CD4-positive, alpha-beta memory T cell (primary cell): ENCODE results near the gene KRT16. TPM values are rescaled to one million over a fixed set of nuclear protein-coding genes. Genes with fewer than 3 reads are reported as not detected.

Experiments used
- CTCF ChIA-PET: fragments of 350-600 bp; sonication (Branson Sonifier 250); formaldehyde crosslinking; loops from one replicate; lab custom pipeline; 2021; ENCODE audit warnings: inconsistent platforms; ENCODE audit not compliant: partially characterized antibody; lab: Charles Lee
- POLR2A ChIA-PET: fragments of 350-600 bp; sonication (Branson Sonifier 250); formaldehyde crosslinking; loops from one replicate; lab custom pipeline; 2021; ENCODE audit not compliant: partially characterized antibody; lab: Charles Lee
- DNase-seq, 5 donors: peaks; one replicate each; pipeline versions ENCODE4 v3.0.0 to v3.0.0-alpha.2; 2020 to 2022; ENCODE audit warnings: mixed read lengths in 1 of 5
- H3K27ac ChIP-seq: one replicate; pipeline ENCODE4 v1.7.0; 2013; ENCODE audit warnings: low read depth, low read length
- H3K27me3 ChIP-seq: 2 replicates; pipeline ENCODE4 v1.7.0; 2013; ENCODE audit warnings: mild to moderate bottlenecking, low read length, moderate library complexity; ENCODE audit not compliant: insufficient read depth
- H3K36me3 ChIP-seq: 2 replicates; pipeline ENCODE4 v1.7.0; 2013; ENCODE audit warnings: mild to moderate bottlenecking, low read length, moderate library complexity; ENCODE audit not compliant: insufficient read depth
- H3K4me1 ChIP-seq: 2 replicates; pipeline ENCODE4 v1.7.0; 2013; ENCODE audit warnings: mild to moderate bottlenecking, low read length, moderate library complexity; ENCODE audit not compliant: insufficient read depth
- H3K4me3 ChIP-seq, 2 donors: one replicate each; pipeline ENCODE4 v1.7.0; 2013; ENCODE audit warnings: low read length in 2 of 2, mild to moderate bottlenecking in 1 of 2
- H3K9me3 ChIP-seq, 2 donors: one replicate each; pipeline ENCODE4 v1.7.0; 2013; ENCODE audit warnings: low read length in 2 of 2, control low read depth in 1 of 2; ENCODE audit not compliant: control insufficient read depth in 1 of 2
- H3K27ac Mint-ChIP-seq, 7 donors: one replicate each; pipeline ENCODE4 v1.8.0; 2020 to 2021; ENCODE audit warnings: mixed read lengths in 7 of 7, mild to moderate bottlenecking in 6 of 7, inconsistent platforms in 3 of 7, moderate library complexity in 3 of 7
- H3K27me3 Mint-ChIP-seq, 2 donors: one replicate each; pipeline ENCODE4 v1.8.0; 2020 to 2021; ENCODE audit warnings: mixed read lengths in 2 of 2
- H3K36me3 Mint-ChIP-seq, 2 donors: one replicate each; pipeline ENCODE4 v1.8.0; 2020 to 2021; ENCODE audit warnings: mixed read lengths in 2 of 2, inconsistent platforms in 1 of 2, mild to moderate bottlenecking in 1 of 2
- H3K4me1 Mint-ChIP-seq, 4 donors: one replicate each; pipeline ENCODE4 v1.8.0; 2020 to 2021; ENCODE audit warnings: mixed read lengths in 4 of 4, mild to moderate bottlenecking in 1 of 4
- H3K4me3 Mint-ChIP-seq, 8 donors: one replicate each; pipeline ENCODE4 v1.8.0; 2020 to 2021; ENCODE audit warnings: mixed read lengths in 8 of 8, mild to moderate bottlenecking in 7 of 8, moderate library complexity in 6 of 8, inconsistent platforms in 3 of 8
- H3K9me3 Mint-ChIP-seq, 8 donors: one replicate each; pipeline ENCODE4 v1.8.0; 2020 to 2021; ENCODE audit warnings: mixed read lengths in 8 of 8, mild to moderate bottlenecking in 5 of 8, inconsistent platforms in 3 of 8, moderate library complexity in 1 of 8
- intact Hi-C: fragments of 100-400 bp; cut with micrococcal nuclease; formaldehyde crosslinking; loops from one replicate; pipeline ENCODE4 v1.15.1; 2023
- polyA plus RNA-seq, 2 donors: library from polyadenylated mRNA; unstranded; fragments of 300-500 nt; fragmentation: Illumina TruSeq; gene quantifications; one replicate each; pipeline ENCODE4 v1.2.3, GENCODE V29; 2021
- total RNA-seq, 2 experiments: library from RNA; stranded (reverse); gene quantifications; one replicate each; pipeline ENCODE4 v1.2.3, GENCODE V29; 2021

KRT16 gene
- total and polyA plus RNA-seq, 4 experiments from 2014 or later, result not detected

GRCh38 chr17:41636652-41637051 lies 24.1 kb upstream of the KRT16 start:
- no peak overlapping the region for H3K27ac Mint-ChIP-seq
- H3K36me3 Mint-ChIP-seq, result no peaks in the 10 kb centered on the region
- Histone ChIP-seq H3K4me3 (no peak overlapping the region), H3K27me3 (no peaks in the 10 kb centered on the region), H3K36me3 (no peaks in the 10 kb centered on the region), H3K27ac (no peak overlapping the region), H3K9me3 (no peaks in the 10 kb centered on the region), H3K4me1 (no peaks in the 10 kb centered on the region)
- ChIA-PET POLR2A (no interaction called here), CTCF (interaction anchor here (1.2 kb wide), 1 partner anchor 12 kb away, joined by 4 read pairs; no protein-coding TSS in a partner anchor)
- no peaks in the 10 kb centered on the region for H3K27me3 Mint-ChIP-seq
- intact Hi-C loops, result no loop called here
- DNase-seq, result no peak
- no peaks in the 10 kb centered on the region for H3K4me1 Mint-ChIP-seq
- no peak overlapping the region for H3K4me3 Mint-ChIP-seq
- no peaks in the 10 kb centered on the region for H3K9me3 Mint-ChIP-seq

- Histone ChIP-seq H3K4me3 (no peak overlapping the region), H3K27me3 (no peaks in the 10 kb centered on the region), H3K4me1 (no peaks in the 10 kb centered on the region), H3K9me3 (no peaks in the 10 kb centered on the region), H3K27ac (no peak overlapping the region), H3K36me3 (no peaks in the 10 kb centered on the region)
- no peaks in the 10 kb centered on the region for H3K9me3 Mint-ChIP-seq
- no peaks in the 10 kb centered on the region for H3K36me3 Mint-ChIP-seq
- CTCF ChIA-PET, result interaction anchor here (1.0 to 1.2 kb wide), 2 partner anchors 13 to 28 kb away, joined by 4 read pairs; no protein-coding TSS in a partner anchor
- no peaks in the 10 kb centered on the region for H3K27me3 Mint-ChIP-seq
- intact Hi-C loops, result no loop called here
- no peaks in the 10 kb centered on the region for H3K4me1 Mint-ChIP-seq
- POLR2A ChIA-PET, result no interaction called here
- DNase-seq, result no peak
- no peak overlapping the region for H3K27ac Mint-ChIP-seq
- no peak overlapping the region for H3K4me3 Mint-ChIP-seq
Observed at GRCh38 chr17:41635121-41636097, 22.8 kb upstream of the KRT16 start.

GRCh38 chr17:41634639-41635038 lies 22.1 kb upstream of the KRT16 start:
- ChIA-PET POLR2A (no interaction called here), CTCF (interaction anchor here (1.0 kb wide), 1 partner anchor 28 kb away, joined by 4 read pairs; no protein-coding TSS in a partner anchor)
- H3K27ac Mint-ChIP-seq, result no peak overlapping the region
- no peaks in the 10 kb centered on the region for H3K9me3 ChIP-seq
- H3K4me3 Mint-ChIP-seq, result no peak overlapping the region
- H3K4me1 Mint-ChIP-seq, result no peaks in the 10 kb centered on the region
- H3K27me3 ChIP-seq, result no peaks in the 10 kb centered on the region
- no peaks in the 10 kb centered on the region for H3K4me1 ChIP-seq
- H3K9me3 Mint-ChIP-seq, result no peaks in the 10 kb centered on the region
- no peak overlapping the region for H3K4me3 ChIP-seq
- no peaks in the 10 kb centered on the region for H3K36me3 ChIP-seq
- no peaks in the 10 kb centered on the region for H3K27me3 Mint-ChIP-seq
- no peaks in the 10 kb centered on the region for H3K36me3 Mint-ChIP-seq
- intact Hi-C loops, result no loop called here
- no peak overlapping the region for H3K27ac ChIP-seq
- no peak for DNase-seq

- POLR2A ChIA-PET, result no interaction called here
Observed at GRCh38 chr17:41633556-41634199, 21.1 kb upstream of the KRT16 start.

GRCh38 chr17:41632482-41633105 lies 20.0 kb upstream of the KRT16 start:
- Histone ChIP-seq H3K4me1 (no peaks in the 10 kb centered on the region), H3K36me3 (no peaks in the 10 kb centered on the region), H3K9me3 (no peaks in the 10 kb centered on the region), H3K27ac (no peak overlapping the region), H3K4me3 (no peak overlapping the region), H3K27me3 (no peaks in the 10 kb centered on the region)
- Mint-ChIP-seq H3K36me3 (no peaks in the 10 kb centered on the region), H3K9me3 (no peaks in the 10 kb centered on the region), H3K27me3 (peaks cover 0 to 2% of the 10 kb centered on the region in 2 donors), H3K4me3 (no peak overlapping the region), H3K27ac (no peak overlapping the region), H3K4me1 (no peaks in the 10 kb centered on the region)
- POLR2A ChIA-PET, result no interaction called here
- no peak for DNase-seq
- intact Hi-C loops, result no loop called here
- CTCF ChIA-PET, result no interaction called here

More at GRCh38 chr17:41633556-41634199, 21.1 kb upstream of the KRT16 start:
- no peak overlapping the region for H3K4me3 ChIP-seq
- no peak overlapping the region for H3K27ac ChIP-seq
- H3K36me3 ChIP-seq, result no peaks in the 10 kb centered on the region
- Mint-ChIP-seq H3K27ac (no peak overlapping the region), H3K4me3 (no peak overlapping the region), H3K9me3 (no peaks in the 10 kb centered on the region), H3K36me3 (no peaks in the 10 kb centered on the region), H3K4me1 (no peaks in the 10 kb centered on the region), H3K27me3 (no peaks in the 10 kb centered on the region)
- CTCF ChIA-PET, result no interaction called here
- H3K9me3 ChIP-seq, result no peaks in the 10 kb centered on the region
- no peaks in the 10 kb centered on the region for H3K4me1 ChIP-seq
- no peaks in the 10 kb centered on the region for H3K27me3 ChIP-seq
- DNase-seq, result no peak
- intact Hi-C loops, result no loop called here

GRCh38 chr17:41631898-41632285 lies 19.3 kb upstream of the KRT16 start:
- Mint-ChIP-seq H3K4me3 (no peak overlapping the region), H3K4me1 (no peaks in the 10 kb centered on the region), H3K9me3 (peaks cover 0 to 2% (median 0%) of the 10 kb centered on the region in 8 donors), H3K27ac (no peak overlapping the region), H3K27me3 (peaks cover 0 to 7% of the 10 kb centered on the region in 2 donors), H3K36me3 (no peaks in the 10 kb centered on the region)
- DNase-seq, result no peak
- Histone ChIP-seq H3K27me3 (no peaks in the 10 kb centered on the region), H3K4me3 (no peak overlapping the region), H3K9me3 (no peaks in the 10 kb centered on the region), H3K27ac (no peak overlapping the region), H3K36me3 (no peaks in the 10 kb centered on the region), H3K4me1 (no peaks in the 10 kb centered on the region)
- POLR2A ChIA-PET, result no interaction called here
- CTCF ChIA-PET, result no interaction called here
- intact Hi-C loops, result no loop called here
